Left ventricle myocardium inferior (tissue), 1 donor: ENCODE measurements around the gene ECI1. TPM values are rescaled to one million over a fixed set of nuclear protein-coding genes. Genes with fewer than 3 reads are reported as not detected.

Experiments used
- DNase-seq: peaks from one replicate; pipeline ENCODE4 v3.0.0-alpha.2; 2020
- H3K27ac ChIP-seq: fragments of 200-600 bp; replicated peaks from 2 replicates; pipeline ENCODE4 v1.8.0; 2021
- H3K27me3 ChIP-seq: fragments of 200-600 bp; 2 replicates; pipeline ENCODE4 v1.8.0; 2021; ENCODE audit warnings: low read depth
- H3K36me3 ChIP-seq: fragments of 200-600 bp; 2 replicates; pipeline ENCODE4 v1.8.0; 2021
- H3K4me1 ChIP-seq: fragments of 200-600 bp; 2 replicates; pipeline ENCODE4 v1.8.0; 2021
- H3K4me3 ChIP-seq: fragments of 200-600 bp; 2 replicates; pipeline ENCODE4 v1.8.0; 2021; ENCODE audit warnings: mild to moderate bottlenecking, moderate library complexity
- H3K9me3 ChIP-seq: fragments of 200-600 bp; replicated peaks from 2 replicates; pipeline ENCODE4 v1.8.0; 2021
- CTCF ChIP-seq: fragments of 200-600 bp; IDR thresholded peaks from 2 replicates; pipeline ENCODE4 v1.8.0; 2021; ENCODE audit warnings: antibody characterized with exemption, mild to moderate bottlenecking, borderline replicate concordance
- intact Hi-C: fragments of 100-400 bp; cut with micrococcal nuclease; formaldehyde crosslinking; loops from one replicate; pipeline ENCODE4 v1.11.0; 2022
- total RNA-seq: library from RNA; stranded (reverse); fragmentation: NEBNext Ultra II Directional; extraction: Animal tissue kit (Norgen Biotek cat#: 25700); gene quantifications from one replicate; pipeline ENCODE4 v1.2.1, GENCODE V29; 2021
- donor health status: DM: no; HTN: yes; CAD: no; lungs with severe emphysema.

Gene ECI1
- total RNA-seq, 1 donor from 2014 or later, result 165 TPM

DNA sequence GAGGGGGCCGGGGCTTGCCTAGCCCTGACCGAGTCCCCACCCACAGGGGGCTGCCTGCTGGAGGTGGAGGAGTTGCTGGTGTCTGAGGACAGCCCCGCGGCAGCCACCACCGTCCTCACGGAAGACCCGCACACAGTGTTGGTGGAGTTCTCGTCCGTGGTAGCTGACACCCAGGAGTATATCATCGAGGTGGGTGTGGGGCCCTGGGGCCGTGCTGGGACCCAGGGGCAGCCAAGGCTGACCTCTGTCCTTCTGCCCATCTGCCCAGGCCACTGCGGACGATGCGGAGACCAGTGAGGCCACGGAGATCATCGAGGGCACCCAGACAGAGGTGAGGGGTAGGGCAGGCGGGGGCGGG is 16.6 kb downstream of the ECI1 start:
- no peak for TF ChIP-seq CTCF
- intact Hi-C loops, result no loop called here
- no peak overlapping the region for H3K4me3 ChIP-seq

GRCh38 chr16:2233872-2234812 is 17.2 kb downstream of the ECI1 start:
- Histone ChIP-seq H3K36me3 (peaks cover 65% of the 10 kb centered on the region), H3K9me3 (no peaks in the 10 kb centered on the region), H3K4me1 (peaks cover 25% of the 10 kb centered on the region), H3K27me3 (peaks cover 23% of the 10 kb centered on the region), H3K4me3 (no peak overlapping the region), H3K27ac (no peak overlapping the region)
- DNase-seq, result no peak
- intact Hi-C loops, result no loop called here
- no peak for TF ChIP-seq CTCF

More for the DNA sequence above, 16.6 kb downstream of the ECI1 start:
- Histone ChIP-seq H3K27me3 (peaks cover 23% of the 10 kb centered on the region), H3K4me1 (peaks cover 25% of the 10 kb centered on the region), H3K9me3 (no peaks in the 10 kb centered on the region), H3K36me3 (peaks cover 65% of the 10 kb centered on the region), H3K27ac (no peak overlapping the region)
- no peak for DNase-seq

GRCh38 chr16:2233046-2233775 is 18.2 kb downstream of the ECI1 start:
- Histone ChIP-seq H3K36me3 (peaks cover 73% of the 10 kb centered on the region), H3K27me3 (peaks cover 23% of the 10 kb centered on the region), H3K4me3 (no peak overlapping the region), H3K4me1 (peaks cover 26% of the 10 kb centered on the region), H3K27ac (no peak overlapping the region), H3K9me3 (no peaks in the 10 kb centered on the region)
- DNase-seq, result no peak
- TF ChIP-seq CTCF, result no peak
- intact Hi-C loops, result no loop called here

DNA sequence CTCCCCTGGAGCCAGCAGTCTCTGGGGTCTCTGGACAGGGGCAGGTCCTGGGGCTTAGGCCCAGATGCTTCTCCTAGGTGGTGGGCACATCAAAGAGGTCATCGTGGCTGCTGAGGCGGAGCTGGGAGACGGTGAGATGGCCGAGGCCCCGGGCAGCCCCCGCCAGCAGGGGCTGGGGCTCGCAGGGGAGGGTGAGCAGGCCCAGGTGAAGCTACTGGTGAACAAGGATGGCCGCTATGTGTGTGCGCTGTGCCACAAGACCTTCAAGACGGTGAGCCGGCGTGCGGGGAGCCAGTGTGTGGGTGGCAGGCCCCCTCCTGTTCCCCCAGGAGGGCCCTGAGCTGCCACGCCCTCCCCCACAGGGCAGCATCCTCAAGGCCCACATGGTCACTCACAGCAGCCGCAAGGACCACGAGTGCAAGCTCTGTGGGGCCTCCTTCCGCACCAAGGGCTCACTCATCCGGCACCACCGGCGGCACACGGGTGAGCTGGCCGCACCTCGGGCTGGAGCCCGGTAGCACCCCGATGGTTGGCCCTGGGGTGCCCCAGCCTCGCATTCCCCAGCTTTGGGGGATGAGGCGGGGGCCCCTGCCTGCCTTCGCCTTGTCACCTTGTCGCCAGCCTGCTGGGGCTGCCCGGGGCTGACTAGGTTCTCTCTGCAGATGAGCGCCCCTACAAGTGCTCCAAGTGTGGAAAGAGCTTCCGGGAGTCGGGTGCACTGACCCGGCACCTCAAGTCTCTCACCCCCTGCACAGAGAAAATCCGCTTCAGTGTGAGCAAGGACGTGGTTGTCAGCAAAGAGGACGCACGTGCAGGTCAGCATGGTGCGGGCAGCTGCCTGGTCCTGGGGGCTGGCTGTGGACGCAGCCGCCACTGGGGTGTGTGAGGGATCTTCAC is 19.0 kb downstream of the ECI1 start:
- intact Hi-C loops, result no loop called here
- Histone ChIP-seq H3K4me1 (peaks cover 17% of the 10 kb centered on the region), H3K27me3 (peaks cover 18% of the 10 kb centered on the region), H3K36me3 (peaks cover 78% of the 10 kb centered on the region), H3K9me3 (no peaks in the 10 kb centered on the region), H3K27ac (no peak overlapping the region), H3K4me3 (no peak overlapping the region)
- DNase-seq, result no peak
- TF ChIP-seq CTCF, result no peak
